ENCODE data around the gene HES6. TPM values are rescaled to one million over a fixed set of nuclear protein-coding genes. Genes with fewer than 3 reads are reported as not detected.

Gene HES6
- total RNA-seq, 1 experiment from 2014 or later, result 9.8 TPM

DNA sequence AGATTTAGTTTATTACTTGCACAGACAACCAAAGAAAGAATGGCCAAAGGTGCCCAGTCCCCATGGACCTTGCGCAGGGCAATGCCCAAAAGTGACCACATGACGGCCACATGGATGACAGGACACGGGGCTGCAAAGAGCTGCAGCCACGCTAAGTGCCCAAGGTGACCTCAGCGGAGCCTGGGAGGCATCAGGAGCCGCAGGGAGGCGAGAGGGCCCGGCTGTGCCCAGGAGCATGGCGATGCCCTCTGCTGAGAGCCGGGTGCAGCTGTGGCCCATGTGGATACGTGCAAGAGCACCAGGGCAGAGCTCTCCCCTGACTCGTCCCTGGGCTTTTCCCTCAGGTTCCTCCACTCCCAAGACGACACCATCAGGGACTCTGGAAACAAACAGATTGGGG is 14.7 kb downstream of the HES6 start:
- Histone ChIP-seq H3K9me2 (replicated peaks; ENCODE audit: low read length) (no peaks in the 10 kb centered on the region), H3K4me2 (ENCODE audit: low read length) (no peak overlapping the region), H3K4me3 (ENCODE audit: low read length) (no peak overlapping the region), H3K27me3 (ENCODE audit: low read length) (no peaks in the 10 kb centered on the region), H3K36me3 (ENCODE audit: low read depth, low read length) (no peaks in the 10 kb centered on the region), H3K79me2 (ENCODE audit: low read length) (no peaks in the 10 kb centered on the region), H4K20me1 (ENCODE audit: low read length) (no peaks in the 10 kb centered on the region), H3K4me1 (ENCODE audit: insufficient read depth, low read length) (no peaks in the 10 kb centered on the region), H3K9me3 (ENCODE audit: low read length) (no peaks in the 10 kb centered on the region), H3F3A (ENCODE audit: low read length, unreplicated experiment) (no peaks in the 10 kb centered on the region), H3K9ac (ENCODE audit: low read length) (no peak overlapping the region), H2AFZ (ENCODE audit: low read length) (no peak overlapping the region), H3K27ac (ENCODE audit: low read length) (no peak overlapping the region)
- DNase-seq (no peak), ATAC-seq (no peak; the same call in 1 of the 2 replicates)
- POLR2A ChIA-PET (ENCODE audit: unreplicated experiment), result no interaction called here
- TF ChIP-seq EZH2 (IDR thresholded peaks at IDR 0.05; ENCODE audit: low read length, unreplicated experiment) (no peak), EZH2phosphoT487 (IDR thresholded peaks at IDR 0.05; ENCODE audit: borderline replicate concordance, low read length) (no peak), CTCF (conservative IDR thresholded peaks at IDR 0.05; ENCODE audit: low read depth, low read length) (no peak)
- no TSS peak for BruUV-seq (replicated peaks)
- CTCF ChIA-PET, result no interaction called here
- intact Hi-C loops (cut with micrococcal nuclease), result no loop called here

- H2AFZ ChIP-seq (ENCODE audit: low read length), result no peak overlapping the region
- H3K4me2 ChIP-seq (ENCODE audit: low read length), result no peak overlapping the region
- no peaks in the 10 kb centered on the region for H3K9me3 ChIP-seq (ENCODE audit: low read length)
- no peaks in the 10 kb centered on the region for H3K36me3 ChIP-seq (ENCODE audit: low read depth, low read length)
- DNase-seq (no peak), ATAC-seq (no peak)
- H3K9me2 ChIP-seq (replicated peaks; ENCODE audit: low read length), result no peaks in the 10 kb centered on the region
- BruUV-seq (replicated peaks), result no TSS peak
- intact Hi-C loops (cut with micrococcal nuclease), result no loop called here
- H3K27me3 ChIP-seq (ENCODE audit: low read length), result no peaks in the 10 kb centered on the region
- no peaks in the 10 kb centered on the region for H3K79me2 ChIP-seq (ENCODE audit: low read length)
- H4K20me1 ChIP-seq (ENCODE audit: low read length), result no peaks in the 10 kb centered on the region
- ChIA-PET POLR2A (ENCODE audit: unreplicated experiment) (no interaction called here), CTCF (no interaction called here)
- TF ChIP-seq EZH2phosphoT487 (IDR thresholded peaks at IDR 0.05; ENCODE audit: borderline replicate concordance, low read length) (no peak), EZH2 (IDR thresholded peaks at IDR 0.05; ENCODE audit: low read length, unreplicated experiment) (no peak), CTCF (conservative IDR thresholded peaks at IDR 0.05; ENCODE audit: low read depth, low read length) (no peak)
- H3K9ac ChIP-seq (ENCODE audit: low read length), result no peak overlapping the region
- no peaks in the 10 kb centered on the region for H3F3A ChIP-seq (ENCODE audit: low read length, unreplicated experiment)
- H3K27ac ChIP-seq (ENCODE audit: low read length), result no peak overlapping the region
- H3K4me3 ChIP-seq (ENCODE audit: low read length), result no peak overlapping the region
- H3K4me1 ChIP-seq (ENCODE audit: insufficient read depth, low read length), result no peaks in the 10 kb centered on the region
These were observed 15.3 kb downstream of the HES6 start for GRCh38 chr2:238224356-238225035.

- H3K4me2 ChIP-seq (ENCODE audit: low read length), result no peak overlapping the region
- POLR2A ChIA-PET (ENCODE audit: unreplicated experiment), result no interaction called here
- H3K27ac ChIP-seq (ENCODE audit: low read length), result no peak overlapping the region
- H3K36me3 ChIP-seq (ENCODE audit: low read depth, low read length), result no peaks in the 10 kb centered on the region
- H3K9ac ChIP-seq (ENCODE audit: low read length), result no peak overlapping the region
- H3K79me2 ChIP-seq (ENCODE audit: low read length), result no peaks in the 10 kb centered on the region
- no peak overlapping the region for H2AFZ ChIP-seq (ENCODE audit: low read length)
- no TSS peak for BruUV-seq (replicated peaks)
- no peaks in the 10 kb centered on the region for H3K9me3 ChIP-seq (ENCODE audit: low read length)
- no peaks in the 10 kb centered on the region for H4K20me1 ChIP-seq (ENCODE audit: low read length)
- H3K4me1 ChIP-seq (ENCODE audit: insufficient read depth, low read length), result no peaks in the 10 kb centered on the region
- no peaks in the 10 kb centered on the region for H3K27me3 ChIP-seq (ENCODE audit: low read length)
- TF ChIP-seq EZH2phosphoT487 (IDR thresholded peaks at IDR 0.05; ENCODE audit: borderline replicate concordance, low read length) (no peak), EZH2 (IDR thresholded peaks at IDR 0.05; ENCODE audit: low read length, unreplicated experiment) (no peak), CTCF (conservative IDR thresholded peaks at IDR 0.05; ENCODE audit: low read depth, low read length) (no peak)
- intact Hi-C loops (cut with micrococcal nuclease), result no loop called here
- no peaks in the 10 kb centered on the region for H3F3A ChIP-seq (ENCODE audit: low read length, unreplicated experiment)
- H3K9me2 ChIP-seq (replicated peaks; ENCODE audit: low read length), result no peaks in the 10 kb centered on the region
- DNase-seq (no peak), ATAC-seq (no peak)
- CTCF ChIA-PET, result no interaction called here
- no peak overlapping the region for H3K4me3 ChIP-seq (ENCODE audit: low read length)
These were observed 18.8 kb downstream of the HES6 start for GRCh38 chr2:238220892-238221521.
